GM19468 (cell line): ENCODE data around the gene ADGRA1.

Experiments
- ATAC-seq: cut with Tn5 transposase; IDR thresholded peaks from one replicate; pipeline ENCODE4 v1.9.1; 2021; ENCODE audit warnings: mild to moderate bottlenecking, moderate library complexity, moderate number of reproducible peaks; ENCODE audit not compliant: unreplicated experiment; ENCODE audit errors: extremely low read depth

The ADGRA1 gene

GRCh38 chr10:133159611-133159949, 71.9 kb downstream of the ADGRA1 start:
- ATAC-seq, result no peak

- no peak for ATAC-seq
These were observed 72.5 kb downstream of the ADGRA1 start, which contains the start of gene KNDC1 for GRCh38 chr10:133159950-133160825. KNDC1 (plus strand) TSS chr10:133160219; CDS start chr10:133160468, 249 bp downstream.

GRCh38 chr10:133160826-133161471, 73.2 kb downstream of the ADGRA1 start:
- no peak for ATAC-seq

GRCh38 chr10:133161486-133162109, 73.9 kb downstream of the ADGRA1 start:
- ATAC-seq, result no peak

GRCh38 chr10:133162178-133162909, 74.6 kb downstream of the ADGRA1 start:
- no peak for ATAC-seq

GRCh38 chr10:133162910-133163856, 75.5 kb downstream of the ADGRA1 start:
- ATAC-seq, result no peak

- no peak for ATAC-seq
These were observed 76.4 kb downstream of the ADGRA1 start for GRCh38 chr10:133163889-133164815.

GRCh38 chr10:133164816-133165555, 77.3 kb downstream of the ADGRA1 start:
- ATAC-seq, result no peak

GRCh38 chr10:133165556-133166503, 78.1 kb downstream of the ADGRA1 start:
- ATAC-seq, result no peak

GRCh38 chr10:133166504-133166827, 78.7 kb downstream of the ADGRA1 start:
- no peak for ATAC-seq

- ATAC-seq, result no peak
These were observed 79.3 kb downstream of the ADGRA1 start for GRCh38 chr10:133166828-133167692.

GRCh38 chr10:133167693-133168616, 80.2 kb downstream of the ADGRA1 start:
- ATAC-seq, result no peak

- ATAC-seq, result no peak
These were observed 80.9 kb downstream of the ADGRA1 start for GRCh38 chr10:133168617-133169031.

GRCh38 chr10:133169173-133169947, 81.6 kb downstream of the ADGRA1 start:
- ATAC-seq, result no peak
